Hippocampal formation (tissue), 2 donors: ENCODE results near the gene B4GALNT4.
"Not testable (repeated sequence)": the region's sequence is repeated elsewhere in the genome, so short reads cannot be mapped to it uniquely, and the experiment has no call there.

Source experiments
- DNase-seq, 2 donors: peaks; one replicate each; lab custom pipeline; 2025; lab: John Stamatoyannopoulos, UW

The B4GALNT4 gene

DNA sequence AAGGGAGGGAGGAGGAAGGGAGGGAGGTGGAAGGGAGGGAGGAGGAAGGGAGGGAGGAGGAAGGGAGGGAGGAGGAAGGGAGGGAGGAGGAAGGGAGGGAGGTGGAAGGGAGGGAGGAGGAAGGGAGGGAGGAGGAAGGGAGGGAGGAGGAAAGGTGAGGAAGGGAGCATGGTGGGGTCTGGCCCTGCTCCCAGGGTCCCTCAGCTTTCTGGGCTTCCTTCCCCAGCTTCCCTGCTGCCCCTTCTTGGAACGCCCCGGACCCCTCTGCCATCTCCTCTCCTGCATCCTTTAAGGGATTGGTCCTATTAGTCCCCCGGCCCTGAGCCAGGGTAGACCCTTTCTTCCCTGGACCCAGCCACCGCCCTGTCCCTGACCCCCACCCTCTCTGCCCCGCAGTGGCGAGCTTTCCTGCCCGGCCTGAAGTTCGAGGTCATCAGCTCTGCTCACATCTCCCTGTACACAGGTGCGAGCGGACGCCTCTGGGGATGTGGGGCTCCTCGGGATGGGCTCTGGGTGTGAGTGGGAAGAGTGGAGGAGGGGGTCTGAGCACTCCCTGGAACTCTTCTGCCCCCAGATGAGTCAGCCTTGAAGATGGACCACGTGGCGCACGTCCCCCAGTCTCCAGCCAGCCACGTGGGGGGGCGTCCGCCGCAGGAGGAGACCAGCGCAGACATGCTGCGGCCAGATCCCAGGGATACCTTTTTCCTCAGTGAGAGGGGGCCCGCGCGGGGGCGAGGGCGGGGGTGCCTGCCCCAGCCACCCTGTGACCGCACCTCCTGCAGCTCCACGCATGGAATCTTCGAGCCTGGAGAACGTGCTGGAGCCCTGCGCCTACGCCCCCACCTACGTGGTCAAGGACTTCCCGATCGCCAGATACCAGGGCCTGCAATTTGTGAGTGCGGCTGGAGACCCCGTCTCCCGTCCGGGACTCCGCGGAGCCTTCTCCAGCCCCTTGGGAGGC is 6.0 kb downstream of the B4GALNT4 start:
- no peak for DNase-seq

DNA sequence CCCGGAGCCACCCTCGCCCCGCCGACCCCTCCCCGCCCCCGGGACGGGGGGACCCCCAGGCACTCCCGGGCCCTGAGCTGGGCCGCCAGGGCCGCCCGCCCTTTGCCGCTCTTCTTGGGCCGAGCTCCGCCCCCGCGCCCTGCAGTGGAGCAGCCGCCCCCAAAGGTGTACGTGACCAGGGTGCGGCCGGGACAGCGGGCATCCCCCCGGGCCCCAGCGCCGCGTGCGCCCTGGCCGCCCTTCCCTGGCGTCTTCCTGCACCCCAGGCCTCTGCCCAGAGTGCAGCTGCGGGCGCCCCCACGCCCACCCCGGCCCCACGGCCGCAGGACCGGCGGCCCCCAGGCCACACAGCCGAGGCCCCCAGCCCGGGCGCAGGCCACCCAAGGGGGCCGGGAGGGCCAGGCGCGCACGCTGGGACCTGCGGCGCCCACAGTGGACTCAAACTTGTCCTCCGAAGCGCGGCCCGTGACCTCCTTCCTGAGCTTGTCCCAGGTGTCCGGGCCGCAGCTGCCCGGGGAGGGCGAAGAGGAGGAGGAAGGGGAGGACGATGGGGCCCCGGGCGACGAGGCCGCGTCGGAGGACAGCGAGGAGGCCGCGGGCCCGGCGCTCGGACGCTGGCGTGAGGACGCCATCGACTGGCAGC is 7.4 kb downstream of the B4GALNT4 start:
- DNase-seq, result no peak

DNA sequence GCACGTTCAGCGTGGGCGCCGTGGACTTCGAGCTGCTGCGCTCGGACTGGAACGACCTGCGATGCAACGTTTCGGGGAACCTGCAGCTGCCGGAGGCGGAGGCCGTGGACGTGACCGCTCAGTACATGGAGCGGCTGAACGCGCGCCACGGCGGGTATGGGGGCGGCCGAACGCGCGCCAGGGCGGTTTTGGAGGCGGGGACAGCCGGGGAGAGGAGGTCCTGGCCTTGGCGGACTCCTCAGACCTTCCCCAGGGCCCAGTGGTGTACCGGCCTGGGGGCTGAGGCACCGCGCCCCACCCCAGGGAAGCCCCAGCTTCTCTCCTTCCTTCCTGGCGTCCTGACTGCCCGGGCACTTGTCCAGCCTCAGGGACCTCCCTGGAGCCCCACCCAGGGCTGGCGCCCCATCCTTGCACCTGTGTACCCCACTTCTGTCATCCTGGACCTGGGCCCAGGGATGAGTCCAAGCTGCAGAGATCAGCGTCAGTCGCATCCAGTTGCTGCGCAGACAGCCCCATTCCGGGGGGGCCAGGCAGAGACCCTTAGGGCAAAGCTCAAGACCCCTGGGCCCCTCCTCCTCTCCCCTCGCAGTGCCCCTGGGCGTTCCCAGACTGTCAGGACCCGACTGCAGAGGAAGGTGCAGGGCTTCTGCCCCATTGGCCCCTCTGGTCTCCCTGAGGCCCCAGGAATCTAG is 8.0 kb downstream of the B4GALNT4 start:
- no peak for DNase-seq

DNA sequence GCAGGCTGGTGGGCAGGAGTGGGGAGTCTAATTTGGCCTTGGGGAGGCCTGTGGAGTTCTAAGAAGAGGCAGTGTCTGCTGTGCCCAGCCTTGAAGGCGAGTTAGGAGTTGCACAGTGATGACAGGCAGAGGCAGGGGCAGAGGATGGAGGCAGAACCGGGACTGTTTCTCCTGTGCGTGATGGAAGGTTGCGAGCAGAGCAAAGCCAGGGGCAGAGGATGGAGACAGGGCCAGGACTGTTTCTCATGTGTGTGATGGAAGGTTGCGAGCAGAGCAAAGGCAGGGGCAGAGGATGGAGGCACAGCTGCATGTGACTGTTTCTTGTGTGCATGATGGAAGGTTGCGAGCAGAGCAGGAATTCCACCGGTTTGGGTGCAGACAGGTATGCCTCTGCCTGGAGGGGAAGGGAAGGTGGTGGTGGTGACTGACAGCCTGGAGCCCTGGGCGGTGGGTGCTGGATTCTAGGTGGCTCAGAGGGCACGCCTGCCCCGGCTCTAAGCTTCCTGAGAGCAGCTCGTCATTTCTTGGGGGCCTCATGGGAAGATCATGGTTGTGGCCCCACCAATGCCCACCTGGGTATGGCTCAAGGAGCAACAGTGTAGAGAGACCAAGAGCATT is 8.7 kb downstream of the B4GALNT4 start:
- no peak for DNase-seq

DNA sequence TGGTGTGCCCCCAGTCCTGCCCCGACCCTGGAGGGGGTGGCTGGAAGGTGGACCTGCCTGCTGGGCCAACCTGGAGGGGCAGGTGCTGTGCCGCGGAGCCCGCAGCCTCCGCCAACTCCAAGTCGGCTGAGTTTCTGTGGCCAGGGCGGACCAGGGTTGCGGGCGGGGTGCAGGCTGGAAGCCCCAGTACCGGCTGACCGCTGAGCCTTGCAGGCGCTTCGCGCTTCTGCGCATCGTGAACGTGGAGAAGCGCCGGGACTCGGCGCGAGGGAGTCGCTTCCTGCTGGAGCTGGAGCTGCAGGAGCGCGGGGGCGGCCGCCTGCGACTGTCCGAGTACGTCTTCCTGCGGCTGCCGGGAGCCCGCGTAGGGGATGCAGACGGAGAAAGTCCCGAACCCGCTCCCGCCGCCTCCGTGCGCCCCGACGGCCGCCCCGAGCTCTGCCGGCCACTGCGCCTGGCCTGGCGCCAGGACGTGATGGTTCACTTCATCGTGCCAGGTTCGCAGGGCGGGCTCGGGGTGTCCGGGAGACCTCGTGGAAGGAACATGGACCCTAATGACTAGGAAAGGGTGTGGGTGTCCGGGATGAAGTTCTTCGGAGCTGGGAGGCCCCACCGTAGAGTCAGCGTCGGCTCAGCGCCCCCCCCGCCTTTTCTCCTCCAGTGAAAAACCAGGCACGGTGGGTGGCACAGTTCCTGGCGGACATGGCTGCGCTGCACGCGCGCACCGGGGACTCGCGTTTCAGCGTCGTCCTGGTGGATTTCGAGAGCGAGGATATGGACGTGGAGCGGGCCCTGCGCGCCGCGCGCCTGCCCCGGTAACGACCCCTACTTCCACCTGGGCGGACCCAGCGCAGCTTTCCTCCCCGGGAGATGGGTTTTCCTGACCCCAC is 10.2 kb downstream of the B4GALNT4 start:
- no peak for DNase-seq

DNA sequence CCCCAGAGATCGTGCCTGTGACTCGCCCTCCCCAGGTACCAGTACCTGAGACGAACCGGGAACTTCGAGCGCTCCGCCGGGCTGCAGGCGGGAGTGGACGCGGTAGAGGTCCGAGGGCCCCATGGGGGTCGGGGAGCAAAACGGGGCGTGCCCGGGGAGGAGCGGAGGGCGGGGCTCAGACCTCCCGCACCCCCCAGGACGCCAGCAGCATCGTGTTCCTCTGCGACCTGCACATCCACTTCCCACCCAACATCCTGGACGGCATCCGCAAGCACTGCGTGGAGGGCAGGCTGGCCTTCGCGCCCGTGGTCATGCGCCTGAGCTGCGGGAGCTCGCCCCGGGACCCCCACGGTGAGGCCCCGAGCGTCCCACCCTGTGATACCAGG is 10.8 kb downstream of the B4GALNT4 start:
- DNase-seq, result no peak

DNA sequence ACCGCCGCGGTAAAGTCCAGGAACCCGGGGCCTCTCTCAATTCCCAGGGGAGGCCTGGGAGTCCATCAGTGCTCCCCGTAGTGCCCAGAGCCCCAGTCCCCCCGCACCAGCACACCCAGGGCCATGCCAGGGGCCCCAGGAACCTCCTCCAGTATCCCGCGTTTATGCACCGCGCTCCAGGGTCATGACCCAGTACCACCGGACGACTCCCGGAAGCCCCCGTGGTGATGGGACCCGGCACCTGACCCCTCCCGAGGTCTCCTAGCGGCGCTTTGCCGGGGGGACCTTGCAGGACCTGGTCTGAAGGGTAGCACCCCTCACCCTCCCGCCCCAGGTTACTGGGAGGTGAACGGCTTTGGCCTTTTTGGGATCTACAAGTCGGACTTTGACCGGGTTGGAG is 11.2 kb downstream of the B4GALNT4 start:
- DNase-seq, result no peak

DNA sequence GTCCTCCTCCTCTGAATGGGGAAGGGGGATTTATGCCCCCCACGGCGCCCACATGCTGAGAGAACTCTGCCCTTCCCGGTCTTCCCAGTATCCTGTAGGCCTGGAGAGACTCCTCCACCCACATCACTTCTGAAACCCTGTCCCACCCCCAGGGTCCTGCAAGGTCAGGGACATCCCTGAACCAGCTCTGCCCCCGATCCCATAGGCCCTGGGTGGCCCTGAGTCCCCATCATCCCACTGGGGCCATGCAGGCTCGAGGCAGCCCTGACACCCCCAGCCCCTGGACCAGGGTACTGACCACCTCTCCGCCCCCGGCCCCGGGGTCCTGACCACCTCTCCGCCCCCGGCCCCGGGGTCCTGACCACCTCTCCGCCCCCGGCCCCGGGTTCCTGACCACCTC is 11.7 kb downstream of the B4GALNT4 start:
- DNase-seq, result no peak

DNA sequence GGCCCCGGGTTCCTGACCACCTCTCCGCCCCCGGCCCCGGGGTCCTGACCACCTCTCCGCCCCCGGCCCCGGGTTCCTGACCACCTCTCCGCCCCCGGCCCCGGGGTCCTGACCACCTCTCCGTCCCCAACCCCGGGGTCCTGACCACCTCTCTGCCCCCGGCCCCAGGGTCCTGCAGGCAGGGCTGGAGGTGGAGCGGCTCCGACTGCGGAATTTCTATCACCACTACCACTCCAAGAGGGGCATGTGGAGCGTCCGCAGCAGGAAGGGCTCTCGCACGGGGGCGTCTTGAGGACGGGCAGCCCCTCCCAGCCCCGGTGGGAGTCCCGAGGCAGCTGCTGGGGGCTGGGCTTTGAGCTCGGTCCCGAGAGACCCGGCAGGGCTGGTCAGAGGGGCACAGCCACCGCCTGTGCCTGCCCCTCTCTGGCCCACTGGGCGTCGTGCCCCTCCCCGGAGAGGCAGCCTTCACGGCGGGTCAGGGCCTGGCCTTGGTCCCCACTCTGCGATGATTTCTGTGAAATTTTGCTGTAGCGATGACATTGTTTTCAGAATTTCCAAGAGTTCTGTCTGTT is 12.3 kb downstream of the B4GALNT4 start:
- no peak for DNase-seq

DNA sequence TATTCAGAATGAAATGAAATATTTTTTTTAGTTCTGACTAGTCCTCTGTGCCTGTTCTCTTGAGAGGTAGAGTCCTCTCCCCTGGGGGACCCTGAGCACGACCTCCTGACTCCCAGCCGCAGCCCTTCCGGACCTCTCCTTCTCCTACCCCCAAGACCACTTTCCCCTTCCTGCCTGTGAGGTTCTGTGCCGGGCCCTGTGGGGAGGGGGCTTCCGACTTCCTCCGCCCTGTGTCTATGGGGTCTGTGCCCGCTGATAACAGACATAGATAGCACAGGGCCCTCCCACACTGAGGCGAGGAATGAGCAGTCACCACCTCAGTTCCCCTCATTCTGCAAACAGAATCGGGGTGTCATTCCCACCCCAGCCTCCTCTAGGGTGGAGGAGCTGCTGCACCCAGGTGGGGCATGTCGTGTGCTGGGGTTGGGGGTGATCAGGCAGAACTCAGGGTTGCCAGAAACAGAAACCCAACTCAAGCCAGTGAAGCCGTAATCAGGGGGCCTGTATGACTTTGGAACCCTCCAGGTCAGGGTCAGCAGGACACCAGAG is 12.9 kb downstream of the B4GALNT4 start:
- no peak for DNase-seq

DNA sequence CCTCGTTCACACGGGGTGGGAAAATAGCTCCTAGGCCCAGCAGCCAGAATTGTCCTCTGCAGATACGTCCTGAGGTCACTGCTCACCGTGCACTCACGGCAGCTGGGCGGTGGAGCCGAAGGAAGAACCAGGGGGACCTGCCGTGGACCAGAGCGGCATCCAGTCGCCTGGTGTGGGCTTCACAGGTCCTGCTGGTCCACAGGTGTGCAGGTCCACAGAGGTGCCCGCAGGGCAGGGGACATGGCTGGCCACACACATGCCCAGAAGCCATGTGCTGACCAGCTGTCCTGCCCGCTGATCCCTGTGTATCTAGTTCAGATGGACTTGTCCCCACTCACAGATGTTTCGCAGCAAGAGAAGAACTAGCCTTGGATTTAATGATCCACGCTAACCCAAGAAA is 14.1 kb downstream of the B4GALNT4 start:
- DNase-seq, result no peak

DNA sequence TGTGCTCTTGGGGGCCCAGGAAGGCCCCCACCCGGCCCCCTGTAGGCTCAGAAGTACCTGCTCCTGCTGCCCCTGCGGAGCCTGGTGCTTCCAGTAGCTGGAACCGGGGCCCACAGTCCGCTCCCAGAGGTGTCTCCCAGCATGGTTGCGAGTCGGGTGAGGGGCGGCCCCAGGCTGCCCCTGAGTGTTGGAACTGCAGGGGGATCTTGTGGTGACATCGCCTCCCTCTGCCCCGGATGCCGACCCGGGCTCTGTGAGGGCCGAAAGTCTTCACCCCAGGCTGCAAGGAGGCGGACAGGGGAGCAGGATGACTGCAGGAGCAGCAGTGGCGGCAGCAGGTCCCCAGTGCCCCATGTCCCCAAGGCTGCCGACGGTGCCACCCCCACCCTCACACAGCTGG is 15.2 kb downstream of the B4GALNT4 start:
- DNase-seq, result no peak

DNA sequence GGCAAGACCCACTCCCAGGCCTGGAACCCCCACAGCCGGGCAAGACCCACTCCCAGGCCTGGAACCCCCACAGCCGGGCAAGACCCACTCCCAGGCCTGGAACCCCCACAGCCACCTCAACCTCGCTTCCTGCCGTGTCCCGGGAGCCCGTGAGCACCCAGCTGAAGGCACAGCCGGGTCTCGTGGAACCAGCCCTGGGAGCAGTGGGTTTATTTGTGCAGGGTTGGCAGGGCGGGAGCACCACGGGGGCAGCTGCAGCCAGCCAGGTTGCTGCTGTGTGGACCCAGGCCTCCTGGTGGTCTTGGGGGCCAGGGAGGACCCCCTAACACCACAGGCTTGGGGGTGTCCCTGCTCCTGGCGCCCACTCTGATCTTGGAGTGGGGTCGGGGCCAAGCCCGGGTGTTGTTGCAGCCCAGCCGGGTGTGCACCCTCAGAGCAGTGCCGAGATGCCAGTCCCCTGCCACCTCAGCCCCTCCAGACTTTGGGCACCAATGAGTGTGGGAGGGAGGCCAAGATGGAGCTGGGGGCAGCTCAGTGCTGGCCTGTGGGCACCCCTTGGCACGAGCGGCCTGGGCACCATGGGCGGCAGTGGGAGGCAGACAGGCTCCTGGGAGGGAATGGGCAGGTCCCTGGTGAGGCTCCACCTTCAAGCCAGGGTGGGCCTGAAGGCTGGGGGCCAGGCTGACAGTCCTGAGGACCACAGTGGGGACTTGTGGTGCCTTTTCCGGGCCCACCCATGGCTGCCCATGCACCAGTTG is 16.5 kb downstream of the B4GALNT4 start:
- DNase-seq, result no peak

DNA sequence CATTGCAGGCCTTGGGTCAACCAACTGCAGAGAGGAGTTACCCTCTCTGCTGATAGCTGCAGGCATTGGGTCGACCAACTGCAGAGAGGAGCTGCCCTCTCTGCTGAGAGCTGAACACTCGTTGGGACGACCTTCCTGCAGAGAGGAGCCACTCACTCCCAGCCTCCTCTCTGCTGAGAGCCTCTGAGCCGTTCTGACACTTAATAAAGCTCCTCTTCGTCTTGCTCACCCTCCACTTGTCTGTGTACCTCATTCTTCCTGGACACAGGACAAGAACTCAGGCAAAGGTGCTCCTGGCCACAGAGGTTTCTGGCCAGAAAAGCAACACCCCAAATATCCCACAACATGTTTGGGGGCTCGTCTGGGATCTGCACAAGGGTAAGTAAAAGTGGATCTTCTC is 17.2 kb downstream of the B4GALNT4 start:
- DNase-seq, result no peak

DNA sequence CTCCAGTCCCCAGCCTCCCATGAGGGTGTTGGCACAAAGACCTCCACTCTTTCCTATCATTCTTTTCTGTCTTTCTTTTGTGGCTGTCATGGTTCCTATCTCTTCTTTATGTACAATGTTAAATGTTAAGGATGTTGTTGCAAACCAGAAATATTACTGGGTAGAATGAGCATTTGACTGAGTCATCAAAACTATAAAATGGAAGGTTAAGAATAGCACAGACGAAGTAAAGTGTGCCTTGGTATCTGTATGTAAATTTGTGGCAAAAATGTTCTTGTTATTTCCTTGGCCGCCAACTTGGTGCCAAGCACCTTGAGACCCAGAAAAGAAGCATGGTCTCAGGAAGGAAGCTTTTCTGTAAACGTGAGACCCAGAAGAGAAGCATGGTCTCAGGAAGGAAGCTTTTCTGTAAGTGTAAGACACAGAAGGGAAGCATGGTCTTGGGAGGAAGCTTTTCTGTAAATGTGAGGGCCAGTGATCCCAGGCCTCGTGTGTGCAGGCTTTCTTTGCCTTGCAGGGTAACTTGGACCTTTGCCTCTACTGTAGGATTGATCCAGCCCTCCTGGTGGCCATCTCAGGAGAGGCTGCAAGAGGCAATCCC is 18.0 kb downstream of the B4GALNT4 start:
- no peak for DNase-seq

DNA sequence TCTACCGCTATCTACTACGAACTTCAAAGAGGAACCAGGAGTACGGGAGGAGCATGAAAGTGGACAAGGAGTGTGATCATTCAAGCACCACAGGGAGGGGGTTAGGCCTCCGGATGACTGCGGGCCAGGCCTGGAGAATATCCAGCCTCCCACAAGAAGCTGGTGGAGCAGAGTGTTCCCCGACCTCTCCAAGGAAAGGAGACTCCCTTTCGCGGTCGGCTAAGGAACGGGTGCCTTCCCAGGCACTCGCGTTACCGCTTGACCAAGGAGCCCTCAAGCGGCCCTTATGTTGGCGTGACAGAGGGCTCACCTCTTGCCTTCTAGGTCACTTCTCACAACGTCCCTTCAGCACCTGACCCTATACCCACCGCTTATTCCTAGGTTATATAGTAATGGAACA is 20.1 kb downstream of the B4GALNT4 start:
- not testable (repeated sequence) for DNase-seq

DNA sequence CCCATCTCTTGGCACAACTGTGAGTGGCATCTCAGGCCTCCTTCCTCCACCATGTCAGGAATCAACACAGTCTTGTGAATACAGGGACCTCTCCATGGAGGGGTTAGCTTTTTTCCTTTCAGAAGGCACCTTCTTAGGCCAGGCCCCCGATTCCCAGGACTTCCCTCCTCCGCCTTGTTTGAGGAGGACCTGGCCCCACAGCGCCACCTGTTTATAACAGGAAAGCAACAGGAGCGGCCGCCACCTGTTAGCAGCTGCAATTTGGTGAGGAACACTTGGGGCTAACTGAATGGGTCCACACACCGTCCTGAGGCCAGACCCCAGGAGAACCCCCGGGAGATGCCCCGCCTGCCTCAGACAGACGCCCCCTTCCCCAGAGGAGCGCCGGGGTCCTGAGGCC is 20.9 kb downstream of the B4GALNT4 start:
- no peak for DNase-seq

DNA sequence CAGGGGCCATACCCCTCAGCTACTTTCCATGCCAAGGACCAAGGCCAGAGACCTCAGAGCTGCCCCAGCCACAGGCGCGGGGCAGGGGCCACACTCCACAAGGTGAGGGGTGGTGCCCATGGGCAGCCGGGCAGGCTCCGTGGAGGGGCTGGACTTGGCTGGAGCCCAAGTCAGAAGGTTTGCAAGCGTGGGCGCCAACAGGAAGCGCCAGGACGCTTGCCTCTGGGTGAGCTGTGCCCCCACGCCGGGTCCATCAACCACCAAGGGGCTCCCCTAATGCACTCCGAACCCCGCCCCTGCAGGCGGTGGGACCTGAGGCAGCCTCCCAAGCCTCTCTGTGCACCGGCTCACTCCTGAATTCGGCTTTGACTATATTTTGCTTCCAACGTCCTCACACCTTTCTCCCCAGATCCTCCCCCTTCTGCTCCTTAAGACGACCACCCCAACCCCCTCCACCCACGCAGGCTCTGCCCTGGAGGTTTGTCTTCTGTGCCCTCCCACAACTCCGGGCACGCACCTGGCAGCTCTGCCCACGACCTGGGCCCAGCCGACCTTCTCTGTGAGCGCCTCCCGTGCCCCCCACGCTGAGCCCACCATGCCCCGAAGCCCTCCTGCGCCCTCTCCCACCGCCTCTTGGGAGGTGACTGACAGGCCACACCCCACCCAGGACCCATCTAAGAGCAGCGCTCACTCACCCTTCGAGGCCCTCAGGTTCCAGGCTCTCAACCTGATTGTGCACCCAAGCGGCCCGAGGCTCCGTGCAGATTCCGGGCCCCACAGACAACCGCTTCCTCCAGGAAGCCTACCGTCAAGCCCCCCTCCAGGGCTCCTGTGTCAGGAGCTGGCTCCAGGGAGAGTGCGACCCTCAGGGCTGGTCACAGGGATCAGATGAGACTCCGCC is 22.1 kb downstream of the B4GALNT4 start:
- no peak for DNase-seq
